KOPT-K1 (cell line): Measurements from ENCODE around the gene MILR1.
"Not testable (repeated sequence)": the region's sequence is repeated elsewhere in the genome, so short reads cannot be mapped to it uniquely, and the experiment has no call there.

Experiments used
- H3K27ac ChIP-seq: fragments of 200-600 bp; sonication (generic); 2 replicates; pipeline ENCODE4 v1.5.1; 2016; ENCODE audit warnings: antibody characterized with exemption, mild to moderate bottlenecking, low read depth, low read length; ENCODE audit not compliant: poor library complexity, severe bottlenecking
- H3K36me3 ChIP-seq: fragments of 200-600 bp; sonication (generic); 2 replicates; pipeline ENCODE4 v1.5.1; 2017; ENCODE audit warnings: antibody characterized with exemption, mild to moderate bottlenecking, low read length, moderate library complexity; ENCODE audit not compliant: insufficient read depth
- H3K9me3 ChIP-seq: fragments of 200-600 bp; sonication (generic); 2 replicates; pipeline ENCODE4 v1.5.1; 2017; ENCODE audit warnings: antibody characterized with exemption, low read length, mild to moderate bottlenecking; ENCODE audit not compliant: insufficient read depth, poor library complexity, severe bottlenecking

Gene MILR1

GRCh38 chr17:64420143-64420670 is 28.7 kb upstream of the MILR1 start:
- Histone ChIP-seq H3K27ac (no peak overlapping the region), H3K36me3 (no peaks in the 10 kb centered on the region), H3K9me3 (no peaks in the 10 kb centered on the region)

GRCh38 chr17:64422121-64422520 is 26.8 kb upstream of the MILR1 start:
- not testable (repeated sequence) for H3K9me3 ChIP-seq, H3K36me3 ChIP-seq, H3K27ac ChIP-seq

- H3K9me3 ChIP-seq: no peaks in the 10 kb centered on the region
These were observed 25.0 kb upstream of the MILR1 start for GRCh38 chr17:64423881-64424280.

GRCh38 chr17:64424324-64424849 is 24.5 kb upstream of the MILR1 start:
- H3K9me3 ChIP-seq: no peaks in the 10 kb centered on the region
- H3K36me3 ChIP-seq: no peaks in the 10 kb centered on the region
- H3K27ac ChIP-seq: no peak overlapping the region

More at GRCh38 chr17:64423881-64424280, 25.0 kb upstream of the MILR1 start:
- no peak overlapping the region for H3K27ac ChIP-seq
- no peaks in the 10 kb centered on the region for H3K36me3 ChIP-seq

- no peaks in the 10 kb centered on the region for H3K36me3 ChIP-seq
- no peaks in the 10 kb centered on the region for H3K9me3 ChIP-seq
- H3K27ac ChIP-seq: no peak overlapping the region
These were observed 23.7 kb upstream of the MILR1 start for GRCh38 chr17:64425191-64425590.

GRCh38 chr17:64426596-64426995 is 22.3 kb upstream of the MILR1 start:
- no peaks in the 10 kb centered on the region for H3K9me3 ChIP-seq
- no peak overlapping the region for H3K27ac ChIP-seq
- H3K36me3 ChIP-seq: no peaks in the 10 kb centered on the region

- H3K9me3 ChIP-seq: peaks cover under 1% of the 10 kb centered on the region
- no peak overlapping the region for H3K27ac ChIP-seq
- no peaks in the 10 kb centered on the region for H3K36me3 ChIP-seq
These were observed 20.5 kb upstream of the MILR1 start for GRCh38 chr17:64428406-64428805.

- peaks cover 17% of the 10 kb centered on the region for H3K9me3 ChIP-seq
- not testable (repeated sequence) for H3K36me3 ChIP-seq, H3K27ac ChIP-seq
These were observed 18.9 kb upstream of the MILR1 start for GRCh38 chr17:64430036-64430435.

- Histone ChIP-seq H3K9me3 (peaks cover 32% of the 10 kb centered on the region), H3K36me3 (no peaks in the 10 kb centered on the region), H3K27ac (no peak overlapping the region)
These were observed 17.4 kb upstream of the MILR1 start for GRCh38 chr17:64431534-64431933.

- H3K36me3 ChIP-seq: no peaks in the 10 kb centered on the region
- no peak overlapping the region for H3K27ac ChIP-seq
- H3K9me3 ChIP-seq: peaks cover 67% of the 10 kb centered on the region
These were observed 10.9 kb upstream of the MILR1 start for GRCh38 chr17:64437944-64438525.

GRCh38 chr17:64439521-64439920 is 9.4 kb upstream of the MILR1 start:
- peaks cover 55% of the 10 kb centered on the region for H3K9me3 ChIP-seq
- not testable (repeated sequence) for H3K36me3 ChIP-seq

GRCh38 chr17:64439956-64440355 is 9.0 kb upstream of the MILR1 start:
- Histone ChIP-seq H3K36me3 (no peaks in the 10 kb centered on the region), H3K27ac (no peak overlapping the region), H3K9me3 (peaks cover 51% of the 10 kb centered on the region)

More at GRCh38 chr17:64439521-64439920, 9.4 kb upstream of the MILR1 start:
- H3K27ac ChIP-seq: not testable (repeated sequence)

GRCh38 chr17:64441772-64442540 is 7.0 kb upstream of the MILR1 start:
- Histone ChIP-seq H3K36me3 (no peaks in the 10 kb centered on the region), H3K27ac (peak overlapping the region; percentile 21), H3K9me3 (peaks cover 31% of the 10 kb centered on the region)

- Histone ChIP-seq H3K27ac (peak overlapping the region; percentile 21), H3K9me3 (peaks cover 25% of the 10 kb centered on the region)
These were observed 6.4 kb upstream of the MILR1 start for GRCh38 chr17:64442541-64442971.

GRCh38 chr17:64443086-64443760 is 5.7 kb upstream of the MILR1 start:
- Histone ChIP-seq H3K9me3 (peaks cover 18% of the 10 kb centered on the region), H3K27ac (no peak overlapping the region), H3K36me3 (no peaks in the 10 kb centered on the region)

More at GRCh38 chr17:64442541-64442971, 6.4 kb upstream of the MILR1 start:
- H3K36me3 ChIP-seq: no peaks in the 10 kb centered on the region
